CD4-positive, alpha-beta T cell treated with Interleukin-4 for 4 hours (primary cell): Measurements from ENCODE around the gene TADA2A.

Source experiments
- DNase-seq: peaks from one replicate; pipeline ENCODE4 v3.0.0-alpha.2; 2020

Gene TADA2A

DNA sequence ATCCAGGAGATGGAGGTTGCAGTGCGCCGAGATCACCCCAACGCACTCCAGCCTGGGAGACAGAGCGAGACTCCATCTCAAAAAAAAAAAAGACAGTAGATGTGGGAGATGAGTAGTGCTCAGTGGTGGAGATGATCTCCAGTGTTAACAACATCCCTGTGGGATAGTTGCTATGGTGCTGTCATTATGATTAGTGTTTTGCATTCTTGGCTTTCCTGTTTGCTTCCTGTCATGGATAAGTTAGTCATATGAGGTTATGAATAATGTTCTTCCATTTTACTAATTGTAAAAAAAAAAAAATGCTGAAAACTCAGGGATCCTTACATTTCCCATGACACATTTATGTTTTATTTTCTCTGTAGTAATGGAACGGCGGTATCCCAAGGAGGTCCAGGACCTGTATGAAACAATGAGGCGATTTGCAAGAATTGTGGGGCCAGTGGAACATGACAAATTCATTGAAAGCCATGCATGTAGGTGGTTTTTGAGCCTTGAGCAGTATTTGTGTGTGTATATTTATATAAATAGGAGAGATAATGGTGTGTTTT, 58.5 kb downstream of the TADA2A start:
- no peak for DNase-seq

DNA sequence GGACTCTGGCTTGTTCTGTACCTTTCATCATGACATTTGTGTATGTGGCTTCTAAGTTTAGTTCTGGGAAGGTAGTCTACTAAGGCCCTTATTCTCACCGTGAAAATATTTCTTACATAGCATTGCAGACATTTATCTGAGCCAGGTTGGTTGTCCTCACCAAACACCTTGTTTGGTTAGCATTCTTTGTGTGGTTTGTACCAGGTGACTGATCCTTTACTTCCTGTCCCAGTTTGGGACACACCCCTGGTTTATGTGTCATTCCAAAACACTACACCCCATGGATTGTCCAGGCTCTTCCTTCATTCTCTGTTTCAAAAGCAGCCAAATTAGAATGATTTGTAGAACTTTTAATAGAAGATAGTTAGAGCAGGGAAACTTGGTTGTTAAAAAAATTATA, 59.8 kb downstream of the TADA2A start:
- no peak for DNase-seq

DNA sequence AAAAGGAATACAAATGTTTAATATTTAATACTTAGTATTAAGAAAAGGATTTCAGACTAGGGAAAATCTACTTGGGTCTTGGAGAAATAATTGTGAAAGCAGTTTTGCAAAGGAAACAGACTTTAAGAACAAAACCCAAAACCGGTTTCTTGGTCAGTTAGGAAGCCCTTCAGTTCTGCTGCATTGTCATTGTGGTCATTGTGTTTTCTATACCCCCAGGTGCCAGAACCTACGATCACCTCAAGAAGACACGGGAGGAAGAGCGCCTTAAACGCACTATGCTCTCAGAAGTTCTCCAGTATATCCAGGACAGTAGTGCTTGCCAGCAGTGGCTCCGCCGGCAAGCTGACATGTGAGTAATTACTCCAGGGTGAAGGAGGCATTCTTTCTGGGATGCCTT, 63.5 kb downstream of the TADA2A start:
- no peak for DNase-seq

DNA sequence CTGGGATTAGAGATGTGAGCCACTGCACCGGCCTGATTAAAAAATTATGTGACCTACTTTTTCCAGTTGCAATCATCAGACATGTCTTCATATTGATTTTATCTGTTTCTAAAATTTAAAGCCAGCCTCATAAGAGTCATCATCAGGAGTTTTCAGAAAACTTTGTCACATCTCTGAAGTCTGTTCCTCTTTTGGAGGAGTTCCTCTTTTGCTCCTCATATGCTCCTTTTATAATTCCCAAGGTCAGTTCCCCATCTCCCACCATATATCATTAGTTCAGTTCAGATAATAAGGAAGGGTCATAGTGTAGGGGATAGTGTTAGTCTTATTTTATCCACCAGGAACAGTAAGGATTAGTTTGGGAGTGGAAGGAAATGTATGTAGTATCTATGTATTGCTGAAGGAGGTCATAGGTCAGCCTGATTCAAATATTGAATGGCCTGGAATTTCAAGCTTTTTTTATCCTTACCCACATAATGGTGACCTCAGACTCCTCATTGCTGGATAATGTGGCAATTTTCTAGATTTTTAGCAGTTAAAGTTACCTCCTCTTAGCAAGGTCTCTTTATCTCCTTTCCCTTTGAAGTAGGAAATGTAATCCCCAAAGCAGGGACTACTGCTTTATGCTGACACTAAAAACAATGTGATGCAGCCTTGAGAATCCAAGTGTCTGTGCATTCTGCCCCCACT, 69.2 kb downstream of the TADA2A start:
- no peak for DNase-seq

DNA sequence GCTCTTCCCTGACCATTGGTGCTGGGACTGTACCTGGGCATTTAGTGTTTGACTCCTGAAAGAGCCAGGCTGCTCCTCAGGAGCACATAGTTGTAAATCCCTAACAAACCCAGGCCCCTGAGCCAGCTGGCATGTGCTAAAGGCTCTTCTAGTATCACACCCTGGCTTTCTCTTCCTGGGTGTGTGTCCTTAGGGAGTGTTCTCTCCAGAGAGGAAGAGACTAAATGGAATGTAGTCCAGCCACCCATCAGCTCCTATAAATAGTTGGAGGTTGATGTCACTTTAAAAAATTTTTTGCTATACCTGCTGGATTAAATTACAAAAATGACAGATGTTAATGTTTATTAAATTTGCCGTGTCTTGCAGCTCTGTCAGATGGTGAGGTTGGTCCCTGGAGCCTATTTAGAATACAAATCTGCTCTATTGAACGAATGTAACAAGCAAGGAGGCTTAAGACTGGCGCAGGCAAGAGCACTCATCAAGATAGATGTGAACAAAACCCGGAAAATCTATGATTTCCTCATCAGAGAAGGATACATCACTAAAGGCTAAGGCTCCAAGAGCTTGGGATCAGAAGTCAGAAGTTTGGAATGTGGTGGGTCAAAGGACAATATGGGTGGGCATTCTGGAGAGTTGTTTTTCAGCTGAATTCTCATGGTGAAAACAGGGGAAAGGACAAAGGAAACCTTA, 69.9 kb downstream of the TADA2A start:
- DNase-seq, result no peak

DNA sequence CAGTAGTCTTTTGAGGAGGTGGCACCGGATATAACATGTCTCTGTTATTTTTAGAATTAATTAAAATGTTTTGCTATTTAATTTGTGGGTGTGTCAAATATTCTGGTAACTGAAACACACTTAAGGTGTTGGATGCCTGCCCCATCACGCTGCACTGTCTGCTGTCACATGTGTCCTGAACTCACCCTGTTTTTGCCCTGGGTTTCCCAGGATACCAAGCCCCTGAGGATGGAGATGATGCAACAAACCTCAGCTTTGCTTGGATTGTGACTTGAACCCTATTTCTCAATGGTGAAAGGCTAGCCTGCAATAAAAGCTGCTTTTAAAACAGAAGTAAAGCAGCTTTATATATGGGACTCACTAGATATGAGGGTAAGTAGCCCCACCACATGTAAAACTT, 71.5 kb downstream of the TADA2A start:
- DNase-seq, result no peak

DNA sequence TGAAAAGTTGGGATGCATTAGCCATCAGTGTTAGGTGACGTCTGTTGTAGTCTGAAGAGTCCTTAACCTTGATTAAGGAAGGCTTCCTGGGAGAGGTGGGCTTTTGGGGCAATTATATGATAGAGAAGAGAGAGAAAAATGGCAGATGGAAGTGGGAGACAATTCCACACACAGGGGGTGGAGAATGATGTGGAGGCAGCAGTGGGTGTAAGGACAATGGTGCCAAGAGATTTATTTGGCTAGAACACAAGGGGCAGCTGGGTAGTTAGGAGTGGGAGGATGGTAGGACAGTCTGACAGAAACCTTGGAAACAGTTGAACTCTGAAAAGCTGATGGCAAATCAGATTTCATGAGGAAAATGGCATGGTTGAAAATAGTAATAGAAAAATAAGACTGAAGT, 72.3 kb downstream of the TADA2A start:
- no peak for DNase-seq

DNA sequence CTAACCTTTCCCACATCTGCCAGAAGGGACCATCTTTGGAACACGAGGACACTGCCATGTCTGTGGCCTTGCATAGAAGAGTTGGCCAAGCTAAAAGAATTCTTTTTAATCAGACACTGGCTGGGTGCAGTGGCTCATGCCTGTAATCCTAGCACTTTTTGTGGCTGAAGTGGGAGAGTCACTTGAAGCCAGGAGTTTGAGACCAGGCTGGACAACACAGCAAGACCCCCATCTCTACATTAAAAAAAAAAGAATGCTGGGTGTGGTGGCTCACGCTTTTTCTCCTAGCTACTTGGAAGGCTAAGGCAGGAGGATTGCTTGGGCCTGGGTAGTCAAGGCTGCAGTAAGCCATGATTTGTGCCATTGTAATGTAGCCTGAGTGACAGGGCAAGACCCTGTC, 73.7 kb downstream of the TADA2A start:
- DNase-seq, result no peak

DNA sequence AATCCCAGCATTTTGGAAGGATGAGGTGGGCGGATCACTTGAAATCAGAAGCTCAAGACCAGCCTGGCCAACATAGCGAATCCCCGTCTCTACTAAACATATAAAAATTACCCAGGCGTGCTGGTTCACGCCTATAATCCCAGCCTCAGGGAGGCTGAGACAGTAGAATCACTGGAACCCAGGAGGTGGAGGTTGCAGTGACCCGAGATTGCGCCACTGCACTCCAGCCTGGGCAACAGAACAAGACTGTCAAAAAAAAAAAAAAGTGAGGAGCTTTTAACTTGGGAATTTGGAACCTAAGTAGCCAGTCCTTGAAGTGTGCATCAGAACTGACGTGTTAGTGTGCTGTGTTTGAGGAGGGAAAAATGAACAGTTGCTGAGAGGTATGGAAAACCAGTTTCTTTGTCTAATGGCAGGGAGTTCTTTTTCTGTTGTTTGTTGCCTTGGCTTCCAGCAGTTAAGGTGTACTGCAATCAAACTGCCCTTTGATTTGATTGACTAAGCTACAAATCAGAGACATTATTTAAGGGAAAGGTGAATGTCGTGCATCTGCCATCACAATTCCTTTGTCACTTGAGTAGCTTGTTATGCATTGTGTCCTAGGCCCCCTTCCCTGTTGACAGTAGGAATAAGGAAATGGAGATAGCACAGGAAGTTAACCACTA, 74.4 kb downstream of the TADA2A start:
- no peak for DNase-seq

DNA sequence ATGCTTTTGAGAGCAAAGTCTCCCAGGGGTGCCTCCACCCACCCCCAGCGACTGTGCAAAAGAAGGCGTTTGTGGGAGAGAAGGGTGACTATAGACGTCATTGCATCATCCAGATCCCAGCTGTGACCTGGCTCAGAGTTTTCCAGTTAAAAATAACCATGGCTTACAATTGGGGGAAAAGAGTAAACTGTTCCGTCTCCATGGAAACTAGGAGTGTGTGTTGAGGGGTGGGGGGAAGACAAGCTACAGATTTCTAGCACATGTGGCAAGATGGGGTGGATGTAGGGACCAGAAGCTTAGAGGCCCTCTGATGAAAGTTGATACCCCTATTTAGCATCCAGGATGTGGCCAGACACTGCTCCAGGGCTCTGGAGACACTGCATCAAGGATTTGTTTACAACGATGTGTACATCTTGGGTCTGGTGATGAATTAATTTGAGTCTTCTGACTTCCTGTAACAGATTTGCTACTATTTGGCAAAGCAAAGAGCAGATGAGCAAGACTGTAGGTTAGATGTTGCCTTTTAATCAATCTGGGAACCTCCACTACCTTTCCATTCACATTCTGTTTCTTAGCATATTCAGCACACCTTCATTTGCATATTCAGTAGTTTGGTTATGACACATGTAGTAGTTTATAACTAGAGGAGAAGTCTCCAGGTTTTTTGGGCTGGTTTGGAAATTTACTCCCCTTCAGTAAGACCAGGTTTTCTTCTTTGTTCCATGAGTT, 76.8 kb downstream of the TADA2A start:
- no peak for DNase-seq

DNA sequence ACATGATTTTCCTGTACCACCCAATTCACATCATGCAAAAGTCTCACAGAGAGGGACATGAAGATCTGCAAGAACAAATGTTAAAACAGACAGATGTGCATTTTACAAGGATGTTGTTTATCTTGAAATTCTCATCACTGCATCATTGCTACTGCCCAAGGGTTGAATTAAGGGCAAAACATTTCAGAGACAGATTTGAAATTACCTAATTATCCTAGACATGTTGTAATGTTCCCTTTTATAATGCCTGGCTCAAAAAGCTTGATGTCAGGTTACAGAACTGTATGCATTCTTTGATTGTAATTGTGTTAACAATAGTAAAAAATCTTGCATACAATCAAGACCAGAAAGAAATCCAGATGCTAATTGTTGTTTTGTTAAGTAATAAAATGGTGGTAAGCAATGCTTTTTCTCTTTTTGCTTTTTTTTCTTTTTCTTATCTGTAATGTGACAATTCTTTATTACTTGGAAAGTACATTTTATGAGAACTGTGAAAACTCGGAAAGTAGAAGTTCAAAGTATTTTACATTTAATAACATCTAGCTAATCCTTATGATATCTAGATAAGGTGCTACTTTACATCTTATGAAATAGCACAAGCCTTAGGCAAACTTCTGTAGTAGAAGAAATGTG, 79.4 kb downstream of the TADA2A start:
- DNase-seq, result no peak

DNA sequence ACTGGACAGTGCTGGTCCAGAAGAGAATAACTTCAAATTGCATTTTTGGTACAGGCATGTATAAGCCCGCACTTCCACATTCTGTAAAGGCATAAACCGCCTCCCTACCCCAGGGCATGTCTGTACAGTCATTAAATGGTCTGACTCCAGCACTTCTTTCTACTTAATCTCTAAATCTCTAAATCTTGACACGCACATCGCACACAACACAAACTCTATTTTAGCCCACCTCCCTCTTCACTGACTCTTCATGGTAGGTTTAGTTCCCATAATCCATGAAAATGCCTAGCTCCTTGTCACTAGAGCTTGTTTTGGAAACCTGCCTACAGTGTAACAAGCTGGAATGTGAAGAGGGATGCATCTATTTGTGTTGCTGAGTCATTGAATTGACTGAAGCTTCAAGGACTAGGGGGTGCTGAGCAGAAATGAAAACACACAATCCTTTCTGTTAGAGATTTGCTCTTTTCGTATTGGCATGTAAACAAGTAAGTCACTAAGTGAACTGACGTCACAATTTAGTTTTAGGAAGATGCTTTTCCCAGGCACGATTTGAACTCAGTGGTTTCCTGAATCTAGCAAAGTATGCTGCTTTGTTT, 81.4 kb downstream of the TADA2A start:
- DNase-seq, result peak; percentile 8

DNA sequence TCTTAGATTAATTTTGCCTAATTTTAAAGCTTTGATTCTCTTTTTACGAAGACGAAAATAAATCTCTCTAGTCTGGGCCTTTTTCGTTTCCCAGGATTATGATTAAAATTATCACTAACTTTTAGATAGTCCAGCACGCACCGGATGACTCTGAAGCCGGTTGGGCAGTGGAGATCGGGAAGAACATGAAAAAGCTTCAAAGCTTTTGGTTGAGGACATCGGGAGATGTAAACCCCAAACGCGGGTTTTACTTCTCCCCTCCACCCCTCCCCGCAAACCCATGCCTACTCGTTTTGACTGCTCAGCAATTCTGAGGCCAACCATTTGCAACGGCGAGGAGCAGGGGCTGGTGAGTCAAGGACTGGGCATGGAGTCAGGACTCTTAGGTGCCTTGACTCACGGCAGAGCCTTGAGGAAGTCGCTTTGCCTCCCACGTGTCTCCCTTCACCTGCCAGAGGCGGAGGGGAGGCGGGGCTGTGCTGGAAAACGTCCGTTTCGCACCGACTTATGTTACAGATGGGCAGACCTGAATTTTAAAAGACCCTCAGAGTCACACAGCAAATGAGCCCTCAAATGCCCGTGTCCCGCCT, 82.0 kb downstream of the TADA2A start:
- peak; percentile 73 for DNase-seq

DNA sequence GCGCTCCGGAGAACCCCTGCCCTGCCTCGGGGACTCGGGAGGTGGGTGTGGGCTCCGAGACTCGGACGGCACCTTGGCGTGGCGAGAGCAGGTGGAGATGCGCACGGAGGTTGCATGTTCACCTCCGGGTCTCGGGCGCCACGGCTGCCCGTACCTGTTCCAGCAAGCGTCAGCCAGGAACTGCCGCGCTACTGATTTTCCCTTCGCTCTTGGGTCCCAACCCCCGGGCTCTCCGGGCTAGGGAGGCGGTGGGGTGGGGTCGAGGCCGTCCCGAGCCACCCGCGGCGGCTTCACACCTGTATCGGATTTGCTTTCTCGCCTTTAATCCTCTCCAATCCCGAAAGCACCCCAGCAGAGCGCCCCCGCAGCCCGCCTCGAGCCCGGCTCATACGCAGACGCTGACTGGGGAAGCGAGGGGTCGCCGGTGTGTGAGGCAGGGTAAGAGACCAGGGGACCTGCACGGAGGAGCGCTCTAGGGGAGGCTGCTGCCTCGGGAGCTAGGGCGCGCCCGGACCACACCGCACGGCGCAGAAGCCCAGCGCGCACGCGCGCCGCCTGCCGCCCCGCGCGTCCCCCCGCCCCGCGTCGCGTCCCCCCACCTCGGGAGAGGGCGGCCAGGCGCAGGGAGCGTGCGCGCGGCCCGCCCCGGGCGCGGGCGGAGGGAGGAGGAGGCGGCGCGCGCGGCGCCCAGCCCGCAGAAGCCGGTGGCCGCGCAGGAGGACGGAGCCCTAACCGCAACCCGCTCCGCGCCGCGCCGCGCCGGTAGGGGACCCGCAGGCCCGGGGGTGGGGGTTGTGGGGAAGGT, 82.7 kb downstream of the TADA2A start, which contains the start of gene DUSP14:
DUSP14 (plus strand) TSS at position 695 of the 805 bp plus-strand sequence. CDS start 22,382 bp downstream, outside the sequence.
- peak; percentile 83 for DNase-seq

DNA sequence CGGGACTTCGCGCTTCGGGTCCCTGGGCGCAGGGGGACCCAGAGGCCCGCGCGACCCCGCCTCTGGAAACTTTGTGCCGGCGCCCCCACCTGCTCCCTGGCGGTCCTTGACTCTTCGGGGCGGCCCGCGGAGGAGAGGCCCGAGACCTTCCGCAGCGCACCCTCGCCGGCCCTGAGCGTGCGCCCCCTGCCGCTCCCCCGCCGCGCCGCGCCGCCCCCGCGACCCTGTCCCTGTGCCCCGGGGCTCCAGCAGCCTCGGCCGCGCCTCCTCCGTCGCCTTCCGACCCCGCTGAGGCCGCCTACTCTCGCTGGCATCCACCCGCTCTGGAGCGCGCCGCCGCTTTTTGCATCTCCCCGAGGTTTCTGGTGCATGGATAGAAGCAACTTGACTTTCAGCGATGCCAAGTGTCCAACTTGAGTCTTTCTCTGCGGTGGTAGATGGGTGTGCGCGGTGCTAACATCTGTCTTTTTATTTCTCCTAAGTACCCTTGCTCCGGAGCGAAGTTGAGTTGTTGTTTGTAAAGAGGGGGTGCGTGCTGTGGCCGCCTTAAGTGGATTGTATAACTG, 83.4 kb downstream of the TADA2A start:
- DNase-seq, result peak; percentile 62

DNA sequence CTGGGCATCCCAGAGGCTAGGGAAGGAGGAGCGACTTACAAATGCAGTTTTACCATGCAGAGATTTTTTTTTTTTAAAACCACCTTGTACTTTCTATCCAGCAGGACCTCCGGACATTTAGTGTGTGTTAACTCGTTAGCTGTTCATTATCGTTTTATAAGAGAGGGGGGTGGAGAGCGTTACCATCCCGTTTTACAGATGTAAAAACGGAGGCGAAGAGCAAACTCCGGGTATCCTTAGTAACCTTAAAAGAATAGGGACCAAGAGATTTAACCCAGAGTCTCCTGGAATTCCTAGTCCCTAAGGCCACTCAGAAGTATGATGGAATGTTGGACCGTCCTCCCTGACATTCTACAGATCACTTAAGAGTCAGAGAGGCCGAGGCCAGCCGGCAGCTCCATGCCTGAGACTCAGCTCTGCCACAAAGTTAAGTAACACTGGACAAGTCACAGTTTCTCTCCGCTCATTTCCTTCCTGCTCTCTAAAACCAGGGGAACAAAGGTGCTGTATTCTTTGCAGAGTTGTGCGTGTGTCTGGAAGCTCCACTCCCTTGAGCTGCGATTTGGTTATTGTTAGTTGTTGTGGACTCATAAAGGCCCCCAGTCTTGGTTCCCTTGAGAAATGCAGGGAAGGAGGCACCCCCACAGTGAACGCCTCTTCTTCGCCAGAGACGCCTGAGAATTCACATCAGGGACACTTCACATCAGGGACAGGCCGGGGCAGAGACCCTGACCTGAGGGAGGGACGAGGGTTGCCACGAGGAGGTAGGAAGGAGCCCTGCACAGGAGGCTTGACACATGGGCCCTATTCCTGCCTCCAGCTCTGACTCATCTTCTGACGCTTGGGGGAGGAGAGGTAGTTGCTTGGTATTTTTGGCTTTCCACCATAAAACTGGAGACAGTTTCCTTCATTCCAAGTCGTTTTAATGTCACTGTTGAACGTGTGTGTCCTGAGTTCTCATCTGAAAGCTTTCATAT, 84.2 kb downstream of the TADA2A start:
- DNase-seq, result peak; percentile 8

DNA sequence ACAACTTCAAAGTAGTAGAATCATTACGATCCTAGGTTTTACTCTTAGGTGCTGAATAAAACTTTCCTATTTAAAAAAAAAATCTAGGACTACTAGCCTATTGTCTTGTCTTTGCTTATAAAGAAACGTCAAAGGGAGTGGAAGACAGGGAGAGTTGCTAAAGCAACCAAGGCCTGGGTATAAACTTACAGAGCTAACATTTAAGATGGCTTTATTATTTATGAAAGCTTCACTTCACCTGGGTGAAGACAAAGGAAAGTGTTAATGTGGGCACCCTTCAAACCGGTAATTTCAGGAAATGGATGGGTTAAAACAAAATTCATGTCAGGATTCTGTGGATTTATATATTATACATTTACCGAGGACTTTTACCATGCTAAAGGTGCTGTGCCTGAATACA, 85.5 kb downstream of the TADA2A start:
- DNase-seq, result no peak

DNA sequence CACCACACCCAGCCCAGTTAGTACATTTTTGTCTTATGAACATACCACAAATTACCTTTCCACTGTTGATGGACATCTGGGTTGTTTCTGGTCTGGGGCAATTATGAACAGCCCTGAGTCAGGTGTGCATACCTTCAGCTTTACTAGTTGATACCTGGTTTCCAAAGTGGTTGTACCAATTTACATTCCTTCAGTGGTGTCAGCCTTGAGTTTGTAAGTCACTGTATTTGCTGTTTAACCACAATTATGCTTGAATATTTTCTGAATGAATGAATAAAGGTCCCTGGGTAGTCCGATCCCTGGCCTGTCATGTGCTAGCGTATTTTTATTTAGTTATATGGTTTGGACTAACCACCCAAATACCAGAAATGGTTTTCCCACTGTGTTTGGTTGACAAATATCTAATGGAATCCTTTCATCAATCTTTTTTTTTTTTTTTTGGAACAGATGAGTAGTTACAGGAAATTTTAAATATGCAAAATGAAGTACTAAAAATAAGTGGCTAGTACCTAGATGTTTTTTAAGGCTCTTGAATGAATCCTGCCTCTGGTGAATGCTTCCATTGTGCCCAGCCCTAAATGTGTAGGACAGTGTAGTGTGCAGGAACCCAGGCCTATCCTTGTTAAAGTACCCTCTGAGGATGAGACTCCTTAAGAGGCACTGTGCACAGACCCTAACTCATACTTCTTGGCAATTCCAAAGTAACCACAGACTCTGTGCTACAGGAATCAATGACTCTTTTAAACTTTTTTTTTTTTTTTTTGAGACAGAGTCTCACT, 86.8 kb downstream of the TADA2A start:
- no peak for DNase-seq
